ENCODE data around the gene NTN5. TPM values are rescaled to one million over a fixed set of nuclear protein-coding genes. Genes with fewer than 3 reads are reported as not detected.

Gene NTN5
- total and polyA plus RNA-seq, 2 experiments from 2014 or later: 0.52 to 0.94 TPM

GRCh38 chr19:48617146-48617937, 55.5 kb downstream of the NTN5 start:
- H3K4me1 ChIP-seq (ENCODE audit: insufficient read depth): peaks cover 39% of the 10 kb centered on the region
- Mint-ChIP-seq H3K4me1 (peaks cover 50% of the 10 kb centered on the region), H3K9me3 (no peaks in the 10 kb centered on the region; the same call in 1 of the 3 replicates), H3K27ac (peak overlapping the region; percentile 98), H3K27me3 (ENCODE audit: insufficient read depth, low read depth, poor library complexity) (peaks cover 37% of the 10 kb centered on the region), H3K36me3 (ENCODE audit: low read depth) (peaks cover 50% of the 10 kb centered on the region), H3K4me3 (peak overlapping the region; percentile 93)
- H3K79me2 ChIP-seq (replicated peaks; ENCODE audit: insufficient read depth): peaks cover 40% of the 10 kb centered on the region
- peaks cover 32% of the 10 kb centered on the region for H3K36me3 ChIP-seq (ENCODE audit: insufficient read depth)
- DNase-seq (ENCODE audit: low spot score): no peak
- peaks cover 52% of the 10 kb centered on the region for H3F3A ChIP-seq (replicated peaks; ENCODE audit: low read depth)
- TF ChIP-seq CREB1 (CRISPR knock-in tag; IDR thresholded peaks at IDR 0.05; ENCODE audit: low read depth): no peak
- TF ChIP-seq JUNB (IDR thresholded peaks at IDR 0.05; ENCODE audit: unreplicated experiment): no peak
- TF ChIP-seq STAT1 (IDR thresholded peaks at IDR 0.05; ENCODE audit: unreplicated experiment): no peak
- ATAC-seq: no peak
- no peaks in the 10 kb centered on the region for H3K9me2 ChIP-seq (ENCODE audit: insufficient read depth)
- no peak overlapping the region for H2AFZ ChIP-seq
- H3K27me3 ChIP-seq (ENCODE audit: insufficient read depth): no peaks in the 10 kb centered on the region
- H3K4me3 ChIP-seq: peak overlapping the region; percentile 97
- peaks cover 21% of the 10 kb centered on the region for H4K20me1 ChIP-seq (replicated peaks; ENCODE audit: insufficient read depth)
- H3K4me2 ChIP-seq: peak overlapping the region; percentile 99
- H3K27ac ChIP-seq (ENCODE audit: low read depth): peak overlapping the region; percentile 99

- H2AFZ ChIP-seq: no peak overlapping the region
- peak overlapping the region; percentile 97 for H3K4me3 ChIP-seq
- peaks cover 32% of the 10 kb centered on the region for H3K36me3 ChIP-seq (ENCODE audit: insufficient read depth)
- peak overlapping the region; percentile 98 for H3K27ac Mint-ChIP-seq
- peaks cover 39% of the 10 kb centered on the region for H3K4me1 ChIP-seq (ENCODE audit: insufficient read depth)
- peaks cover 52% of the 10 kb centered on the region for H3F3A ChIP-seq (replicated peaks; ENCODE audit: low read depth)
- H3K4me2 ChIP-seq: peak overlapping the region; percentile 99
- H3K9me2 ChIP-seq (ENCODE audit: insufficient read depth): no peaks in the 10 kb centered on the region
- peaks cover 53% of the 10 kb centered on the region for H3K36me3 Mint-ChIP-seq (ENCODE audit: low read depth)
- DNase-seq (ENCODE audit: low spot score) (no peak), ATAC-seq (no peak)
- H3K4me1 Mint-ChIP-seq: peaks cover 50% of the 10 kb centered on the region
- H3K27me3 Mint-ChIP-seq (ENCODE audit: insufficient read depth, low read depth, poor library complexity): peaks cover 42% of the 10 kb centered on the region
- H3K27me3 ChIP-seq (ENCODE audit: insufficient read depth): no peaks in the 10 kb centered on the region
- peak overlapping the region; percentile 93 for H3K4me3 Mint-ChIP-seq
- peaks cover 40% of the 10 kb centered on the region for H3K79me2 ChIP-seq (replicated peaks; ENCODE audit: insufficient read depth)
- peak overlapping the region; percentile 99 for H3K27ac ChIP-seq (ENCODE audit: low read depth)
- peaks cover 21% of the 10 kb centered on the region for H4K20me1 ChIP-seq (replicated peaks; ENCODE audit: insufficient read depth)
- H3K9me3 Mint-ChIP-seq: no peaks in the 10 kb centered on the region; the same call in 1 of the 3 replicates
- TF ChIP-seq ETS1 (IDR thresholded peaks at IDR 0.05) (no peak), CREB1 (CRISPR knock-in tag; IDR thresholded peaks at IDR 0.05; ENCODE audit: low read depth) (no peak), EZH2 (IDR thresholded peaks at IDR 0.05; ENCODE audit: low read depth, unreplicated experiment) (no peak), CTCF (conservative IDR thresholded peaks at IDR 0.05; ENCODE audit: low read depth in 2 of 2) (no peak), POLR2AphosphoS5 (IDR thresholded peaks at IDR 0.05; ENCODE audit: low read depth) (no peak), NANOG (IDR thresholded peaks at IDR 0.05; ENCODE audit: borderline replicate concordance) (no peak), ZNF114 (CRISPR knock-in tag; IDR thresholded peaks at IDR 0.05) (no peak), EZH2phosphoT487 (IDR thresholded peaks at IDR 0.05; ENCODE audit: unreplicated experiment) (no peak), JUNB (IDR thresholded peaks at IDR 0.05; ENCODE audit: unreplicated experiment) (no peak), ZNF331 (CRISPR knock-in tag; IDR thresholded peaks at IDR 0.05; ENCODE audit: low read depth) (no peak), REST (IDR thresholded peaks at IDR 0.05; ENCODE audit: unreplicated experiment) (no peak), STAT1 (IDR thresholded peaks at IDR 0.05; ENCODE audit: unreplicated experiment) (no peak)
These were observed 56.2 kb downstream of the NTN5 start for GRCh38 chr19:48616491-48617056.
